Esophagus muscularis mucosa (tissue), 4 donors: ENCODE measurements around the gene GRIK1.

ENCODE experiments used
- EP300 ChIP-seq: sonication (generic); formaldehyde crosslinking; IDR thresholded peaks from one replicate; pipeline ENCODE4 v1.6.1; 2017; ENCODE audit warnings: antibody characterized with exemption
- POLR2A ChIP-seq: fragments of 450-650 bp; IDR thresholded peaks from one replicate; pipeline ENCODE4 v1.6.1; 2017; ENCODE audit warnings: antibody characterized with exemption, moderate library complexity, mild to moderate bottlenecking, low read depth
- POLR2AphosphoS5 ChIP-seq, 2 donors: sonication (generic); formaldehyde crosslinking; IDR thresholded peaks; one replicate each; pipeline ENCODE4 v1.6.1; 2017; ENCODE audit warnings: antibody characterized with exemption in 2 of 2
- TF ChIP-seq, protein P1 (sequence below), 3 experiments: fragments of 200-600 bp in 2 of 3; fragments of 450-650 bp in 1 of 3; sonication (generic) in 2 of 3; IDR thresholded peaks; one replicate each; pipeline ENCODE4 v1.5.1; 2017 to 2019; ENCODE audit warnings: antibody characterized with exemption in 3 of 3, mild to moderate bottlenecking in 2 of 3, moderate library complexity in 1 of 3

GRCh38 chr21:29715089-29715488 is 224.7 kb downstream of the GRIK1 start:
- TF ChIP-seq, protein P1, sequence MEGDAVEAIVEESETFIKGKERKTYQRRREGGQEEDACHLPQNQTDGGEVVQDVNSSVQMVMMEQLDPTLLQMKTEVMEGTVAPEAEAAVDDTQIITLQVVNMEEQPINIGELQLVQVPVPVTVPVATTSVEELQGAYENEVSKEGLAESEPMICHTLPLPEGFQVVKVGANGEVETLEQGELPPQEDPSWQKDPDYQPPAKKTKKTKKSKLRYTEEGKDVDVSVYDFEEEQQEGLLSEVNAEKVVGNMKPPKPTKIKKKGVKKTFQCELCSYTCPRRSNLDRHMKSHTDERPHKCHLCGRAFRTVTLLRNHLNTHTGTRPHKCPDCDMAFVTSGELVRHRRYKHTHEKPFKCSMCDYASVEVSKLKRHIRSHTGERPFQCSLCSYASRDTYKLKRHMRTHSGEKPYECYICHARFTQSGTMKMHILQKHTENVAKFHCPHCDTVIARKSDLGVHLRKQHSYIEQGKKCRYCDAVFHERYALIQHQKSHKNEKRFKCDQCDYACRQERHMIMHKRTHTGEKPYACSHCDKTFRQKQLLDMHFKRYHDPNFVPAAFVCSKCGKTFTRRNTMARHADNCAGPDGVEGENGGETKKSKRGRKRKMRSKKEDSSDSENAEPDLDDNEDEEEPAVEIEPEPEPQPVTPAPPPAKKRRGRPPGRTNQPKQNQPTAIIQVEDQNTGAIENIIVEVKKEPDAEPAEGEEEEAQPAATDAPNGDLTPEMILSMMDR (IDR thresholded peaks at IDR 0.05) = no peak
- TF ChIP-seq POLR2A = no peak
- TF ChIP-seq POLR2AphosphoS5 (IDR thresholded peaks at IDR 0.05) = no peak
- no peak for TF ChIP-seq EP300
